Measurements from ENCODE around the gene PPP1R12A. TPM values are rescaled to one million over a fixed set of nuclear protein-coding genes. Genes with fewer than 3 reads are reported as not detected.
A peak's percentile ranks its signal among the peaks of the same experiment; 100 is the strongest.

The PPP1R12A gene
- polyA plus RNA-seq, 1 experiment = 52.4 TPM

DNA sequence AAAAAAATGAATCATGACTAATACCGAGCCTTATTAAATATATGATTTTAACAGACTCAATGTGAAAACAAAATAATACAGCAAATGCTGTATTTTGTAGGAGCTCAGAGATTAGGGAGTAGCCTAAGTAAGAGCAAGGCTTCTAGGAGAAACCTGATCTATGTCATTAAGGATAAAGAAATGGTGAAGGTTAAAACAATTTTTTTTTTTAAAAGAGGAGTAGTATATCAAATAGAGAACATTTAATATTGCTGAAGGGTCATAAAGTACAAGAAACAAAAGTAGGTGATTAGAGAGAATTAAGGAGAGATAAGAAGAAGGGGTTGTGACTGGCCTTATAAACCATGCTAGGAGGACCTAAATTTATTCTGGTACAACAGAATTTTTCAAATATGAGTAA is 39.1 kb downstream of the PPP1R12A start:
- Histone ChIP-seq H3K27me3 (ENCODE audit: control insufficient read depth, insufficient read depth, low read length) (no peaks in the 10 kb centered on the region), H3K36me3 (ENCODE audit: control insufficient read depth, insufficient read depth, low read length) (no peaks in the 10 kb centered on the region), H3K4me3 (ENCODE audit: low read depth, low read length) (no peak overlapping the region)
- no peak for DNase-seq (ENCODE audit: low read depth)
- POLR2A ChIA-PET = no interaction called here
- CTCF ChIA-PET = interaction anchor here (0.7 to 1.4 kb wide), 3 partner anchors 13 to 292 kb away, joined by 3 to 5 read pairs (median 3); no protein-coding TSS in a partner anchor
- TF ChIP-seq, protein P1, sequence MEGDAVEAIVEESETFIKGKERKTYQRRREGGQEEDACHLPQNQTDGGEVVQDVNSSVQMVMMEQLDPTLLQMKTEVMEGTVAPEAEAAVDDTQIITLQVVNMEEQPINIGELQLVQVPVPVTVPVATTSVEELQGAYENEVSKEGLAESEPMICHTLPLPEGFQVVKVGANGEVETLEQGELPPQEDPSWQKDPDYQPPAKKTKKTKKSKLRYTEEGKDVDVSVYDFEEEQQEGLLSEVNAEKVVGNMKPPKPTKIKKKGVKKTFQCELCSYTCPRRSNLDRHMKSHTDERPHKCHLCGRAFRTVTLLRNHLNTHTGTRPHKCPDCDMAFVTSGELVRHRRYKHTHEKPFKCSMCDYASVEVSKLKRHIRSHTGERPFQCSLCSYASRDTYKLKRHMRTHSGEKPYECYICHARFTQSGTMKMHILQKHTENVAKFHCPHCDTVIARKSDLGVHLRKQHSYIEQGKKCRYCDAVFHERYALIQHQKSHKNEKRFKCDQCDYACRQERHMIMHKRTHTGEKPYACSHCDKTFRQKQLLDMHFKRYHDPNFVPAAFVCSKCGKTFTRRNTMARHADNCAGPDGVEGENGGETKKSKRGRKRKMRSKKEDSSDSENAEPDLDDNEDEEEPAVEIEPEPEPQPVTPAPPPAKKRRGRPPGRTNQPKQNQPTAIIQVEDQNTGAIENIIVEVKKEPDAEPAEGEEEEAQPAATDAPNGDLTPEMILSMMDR (IDR thresholded peaks at IDR 0.05; ENCODE audit: insufficient read depth, low read depth, low read length) = no peak

DNA sequence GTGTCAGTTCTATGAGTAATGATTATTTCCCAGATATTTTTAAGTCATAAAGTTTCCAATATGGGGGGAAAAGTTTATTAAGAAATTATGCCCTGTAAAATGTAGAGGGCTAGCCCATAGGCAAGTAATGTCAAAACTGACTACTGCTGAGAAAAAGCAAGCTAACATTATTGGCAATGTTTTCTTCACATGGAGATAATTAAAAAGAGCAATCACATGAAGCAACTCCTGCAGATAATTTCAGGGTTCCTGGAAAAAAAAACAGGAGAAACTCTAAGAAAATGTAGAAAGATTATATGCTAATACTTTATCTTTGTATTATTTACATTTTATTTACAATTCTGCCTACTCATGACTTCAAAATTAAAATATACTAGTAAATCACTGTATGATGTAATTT is 39.8 kb downstream of the PPP1R12A start:
- Histone ChIP-seq H3K4me3 (ENCODE audit: low read depth, low read length) (no peak overlapping the region), H3K27me3 (ENCODE audit: control insufficient read depth, insufficient read depth, low read length) (no peaks in the 10 kb centered on the region), H3K36me3 (ENCODE audit: control insufficient read depth, insufficient read depth, low read length) (no peaks in the 10 kb centered on the region)
- ChIA-PET POLR2A (no interaction called here), CTCF (interaction anchor here (1.0 to 1.4 kb wide), 2 partner anchors 14 to 292 kb away, joined by 3 to 5 read pairs; no protein-coding TSS in a partner anchor)
- no peak for DNase-seq (ENCODE audit: low read depth)
- TF ChIP-seq, protein P1 (IDR thresholded peaks at IDR 0.05; ENCODE audit: insufficient read depth, low read depth, low read length) = no peak

DNA sequence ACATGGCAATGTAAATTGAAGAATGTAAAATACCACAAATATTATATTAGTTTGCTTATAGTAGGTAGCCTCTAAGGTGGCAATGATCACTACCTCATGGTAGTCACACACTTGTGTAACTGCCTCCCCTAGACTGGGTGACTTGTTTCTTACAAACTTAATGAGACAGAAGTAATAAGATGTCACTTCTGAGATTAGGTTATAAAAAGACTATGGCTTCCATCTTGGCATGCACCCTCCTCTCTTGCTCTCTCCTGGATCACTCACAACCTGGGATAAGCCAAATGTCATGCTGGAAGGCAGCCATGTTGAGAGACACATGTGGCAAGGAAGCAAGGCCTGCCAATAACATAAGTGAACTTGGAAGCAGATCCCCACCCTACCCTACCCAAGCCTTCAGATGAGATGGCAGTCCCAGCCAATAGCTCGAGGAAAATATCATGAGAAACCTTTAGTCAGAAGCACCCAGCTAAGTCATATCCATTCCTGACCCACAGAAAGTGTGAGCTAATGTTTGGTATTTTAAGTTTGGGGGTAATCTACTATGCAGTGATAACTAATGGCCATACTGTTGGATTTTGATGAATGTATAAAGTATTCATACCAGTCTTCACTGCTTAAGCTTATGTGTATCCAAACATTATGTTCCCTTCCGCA is 43.3 kb downstream of the PPP1R12A start:
- ChIA-PET POLR2A (no interaction called here), CTCF (interaction anchor here (0.5 kb wide), 1 partner anchor 68 kb away, joined by 3 read pairs; no protein-coding TSS in a partner anchor)
- DNase-seq (ENCODE audit: low read depth) = no peak
- Histone ChIP-seq H3K27me3 (ENCODE audit: control insufficient read depth, insufficient read depth, low read length) (no peaks in the 10 kb centered on the region), H3K36me3 (ENCODE audit: control insufficient read depth, insufficient read depth, low read length) (no peaks in the 10 kb centered on the region), H3K4me3 (ENCODE audit: low read depth, low read length) (no peak overlapping the region)
- TF ChIP-seq, protein P1 (IDR thresholded peaks at IDR 0.05; ENCODE audit: insufficient read depth, low read depth, low read length) = no peak

DNA sequence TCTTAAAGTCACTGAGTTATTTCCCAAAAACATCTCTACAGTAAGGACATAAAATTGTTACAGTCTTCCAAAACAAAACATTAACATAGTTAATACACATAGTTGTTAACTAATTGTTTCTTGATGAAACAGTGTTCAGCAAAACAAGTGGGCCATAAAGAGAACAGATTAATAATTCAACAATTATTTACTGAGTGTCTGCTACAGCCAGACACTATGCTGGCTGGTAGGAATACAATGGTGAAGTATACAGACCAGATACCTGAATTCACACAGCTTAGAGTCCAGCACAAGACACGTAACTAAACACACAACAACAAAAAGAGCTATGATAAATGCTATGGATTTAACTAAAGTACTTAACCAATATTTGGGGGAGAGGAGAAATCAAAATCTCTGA is 47.0 kb downstream of the PPP1R12A start:
- ChIA-PET CTCF (interaction anchor here (1.0 to 1.3 kb wide), 5 partner anchors 10 to 285 kb away, joined by 3 to 5 read pairs (median 3); no protein-coding TSS in a partner anchor), POLR2A (no interaction called here)
- H3K4me3 ChIP-seq (ENCODE audit: low read depth, low read length) = no peak overlapping the region
- TF ChIP-seq, protein P1 (IDR thresholded peaks at IDR 0.05; ENCODE audit: insufficient read depth, low read depth, low read length) = no peak
- H3K36me3 ChIP-seq (ENCODE audit: control insufficient read depth, insufficient read depth, low read length) = no peaks in the 10 kb centered on the region
- DNase-seq (ENCODE audit: low read depth) = no peak
- no peaks in the 10 kb centered on the region for H3K27me3 ChIP-seq (ENCODE audit: control insufficient read depth, insufficient read depth, low read length)

DNA sequence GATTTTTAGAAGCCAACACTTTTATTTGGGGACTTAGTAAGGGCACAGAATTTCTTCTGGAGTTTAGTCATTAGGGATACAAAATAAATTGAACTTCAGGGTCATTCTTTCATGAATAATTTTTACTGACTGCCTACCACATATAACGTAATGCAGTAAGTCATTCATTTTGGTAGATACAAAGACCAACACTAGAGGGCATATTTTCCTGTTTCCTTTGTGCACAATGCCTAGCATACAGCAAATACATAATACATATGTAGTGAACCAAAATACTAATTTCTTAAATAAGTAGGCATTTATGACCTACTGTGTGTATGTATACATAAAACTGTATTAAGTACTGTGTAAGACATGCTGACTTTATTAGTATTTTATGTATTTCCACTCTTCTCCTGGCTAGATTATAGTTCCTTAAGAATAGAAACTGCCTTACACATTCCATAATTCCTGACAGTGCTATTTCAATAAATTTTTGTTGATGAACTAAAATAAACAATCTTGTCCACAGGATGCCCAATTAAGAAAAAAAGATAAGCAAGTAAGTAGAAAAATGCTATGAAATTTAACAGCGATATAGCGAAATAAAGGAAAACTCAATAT is 47.9 kb downstream of the PPP1R12A start:
- ChIA-PET POLR2A (no interaction called here), CTCF (interaction anchor here (1.0 to 2.3 kb wide), 4 partner anchors 50 to 303 kb away, joined by 3 to 7 read pairs (median 4); no protein-coding TSS in a partner anchor)
- TF ChIP-seq, protein P1 (IDR thresholded peaks at IDR 0.05; ENCODE audit: insufficient read depth, low read depth, low read length) = peak; percentile 62
- H3K36me3 ChIP-seq (ENCODE audit: control insufficient read depth, insufficient read depth, low read length) = no peaks in the 10 kb centered on the region
- no peak overlapping the region for H3K4me3 ChIP-seq (ENCODE audit: low read depth, low read length)
- no peak for DNase-seq (ENCODE audit: low read depth)
- H3K27me3 ChIP-seq (ENCODE audit: control insufficient read depth, insufficient read depth, low read length) = no peaks in the 10 kb centered on the region
